A375 (cell line): ENCODE results near the gene SUGP2. TPM values are rescaled to one million over a fixed set of nuclear protein-coding genes. Genes with fewer than 3 reads are reported as not detected.

ENCODE experiments used
- total RNA-seq: library from RNA; depleted of rRNA; stranded (reverse); fragments of >200 nt; shearing (Covaris generic); gene quantifications from 2 replicates; pipeline ENCODE4 v1.2.3, GENCODE V29; 2014; rRNA removed

The SUGP2 gene
- total RNA-seq, result 46.0 and 47.3 TPM in 2 replicates

DNA sequence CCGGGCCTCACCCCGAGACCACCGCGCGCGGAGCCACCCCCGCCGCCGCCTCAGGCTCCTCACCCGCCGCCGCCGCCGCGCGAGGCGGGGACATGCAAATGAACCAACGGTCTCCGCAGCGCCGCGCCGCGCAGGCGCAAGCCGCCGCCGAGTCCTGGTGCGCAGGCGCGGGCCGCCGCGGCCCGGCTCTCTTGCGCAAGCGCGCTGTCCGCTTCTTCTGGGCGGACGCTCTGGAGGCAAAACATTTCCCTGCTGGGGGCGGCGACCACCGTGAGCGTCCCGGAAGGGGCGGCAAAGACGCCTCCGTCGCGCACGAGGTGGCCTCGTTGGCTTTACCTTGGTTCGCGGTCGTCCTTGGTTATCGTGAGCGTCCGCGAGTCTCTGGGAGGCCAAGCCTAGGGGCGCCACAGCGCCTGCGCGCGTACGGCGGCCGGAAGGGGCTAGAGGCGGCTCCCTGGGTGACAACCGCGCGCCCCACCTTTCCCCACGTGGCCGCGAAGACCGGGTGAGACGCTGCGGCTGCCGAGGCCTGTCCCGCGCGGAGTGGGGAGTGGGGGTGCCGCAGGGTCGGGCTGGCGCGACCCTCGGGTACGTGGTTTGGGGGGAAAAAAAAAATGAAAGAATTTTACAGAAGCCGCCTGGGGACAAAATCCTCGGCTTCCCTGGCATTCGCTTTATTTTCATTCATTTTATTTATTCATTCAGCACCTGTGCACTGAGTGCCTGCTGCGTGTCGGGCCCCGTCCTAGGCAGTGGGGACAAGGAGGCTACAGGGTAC lies at the start of gene SUGP2, which contains the start of gene ARMC6:
TSS of gene SUGP2 (minus strand) at position 92 of the 778 bp plus-strand sequence. CDS start 2,446 bp downstream, outside the sequence.
TSS of gene ARMC6 (plus strand) at position 178 of the 778 bp plus-strand sequence. CDS start 607 bp downstream, outside the sequence.

GRCh38 chr19:19063183-19064097 lies 30.1 kb upstream of the SUGP2 start, which contains the start of gene SLC25A42:
TSS of gene SLC25A42 (plus strand) at chr19:19063994. CDS start at chr19:19096125, 32,131 bp downstream.

Other genes with a start within 250 kb of the SUGP2 start
- not detected in 2 replicates for gene COMP, start 242.2 kb downstream of the SUGP2 start, total RNA-seq
- gene UPF1, start 201.6 kb downstream of the SUGP2 start, total RNA-seq, result 101 and 111 TPM in 2 replicates
- gene CERS1, start 137.4 kb downstream of the SUGP2 start, total RNA-seq, result 16.5 and 18.2 TPM in 2 replicates
- gene COPE, start 114.1 kb downstream of the SUGP2 start, total RNA-seq, result 423 and 437 TPM in 2 replicates
- 251 and 256 TPM in 2 replicates for gene DDX49, start 113.8 kb downstream of the SUGP2 start, total RNA-seq
- 92.4 and 104 TPM in 2 replicates for gene HOMER3, start 92.3 kb downstream of the SUGP2 start, total RNA-seq
- gene ARMC6, start 86 bp upstream of the SUGP2 start, total RNA-seq, result 78.9 and 86.3 TPM in 2 replicates
- 6.2 and 7.7 TPM in 2 replicates for gene SLC25A42, start 30.5 kb upstream of the SUGP2 start, total RNA-seq
- gene TMEM161A, start 105.0 kb upstream of the SUGP2 start, total RNA-seq, result 50.4 and 67.5 TPM in 2 replicates
- 0.30 and 0.34 TPM in 2 replicates for gene MEF2B, start 136.7 kb upstream of the SUGP2 start, total RNA-seq
- gene BORCS8, start 158.6 kb upstream of the SUGP2 start, total RNA-seq, result 29.0 and 44.7 TPM in 2 replicates
- 125 and 148 TPM in 2 replicates for gene RFXANK, start 158.7 kb upstream of the SUGP2 start, total RNA-seq
- 37.2 and 40.8 TPM in 2 replicates for gene NR2C2AP, start 169.9 kb upstream of the SUGP2 start, total RNA-seq
- gene NCAN, start 178.4 kb upstream of the SUGP2 start, total RNA-seq, result 0.03 TPM in 1 of 2 replicates, not detected in the other
- gene TM6SF2, start 239.8 kb upstream of the SUGP2 start, total RNA-seq, result 0.45 TPM in 1 of 2 replicates, not detected in the other